Measurements from ENCODE around the gene ANKRD33B.

DNA sequence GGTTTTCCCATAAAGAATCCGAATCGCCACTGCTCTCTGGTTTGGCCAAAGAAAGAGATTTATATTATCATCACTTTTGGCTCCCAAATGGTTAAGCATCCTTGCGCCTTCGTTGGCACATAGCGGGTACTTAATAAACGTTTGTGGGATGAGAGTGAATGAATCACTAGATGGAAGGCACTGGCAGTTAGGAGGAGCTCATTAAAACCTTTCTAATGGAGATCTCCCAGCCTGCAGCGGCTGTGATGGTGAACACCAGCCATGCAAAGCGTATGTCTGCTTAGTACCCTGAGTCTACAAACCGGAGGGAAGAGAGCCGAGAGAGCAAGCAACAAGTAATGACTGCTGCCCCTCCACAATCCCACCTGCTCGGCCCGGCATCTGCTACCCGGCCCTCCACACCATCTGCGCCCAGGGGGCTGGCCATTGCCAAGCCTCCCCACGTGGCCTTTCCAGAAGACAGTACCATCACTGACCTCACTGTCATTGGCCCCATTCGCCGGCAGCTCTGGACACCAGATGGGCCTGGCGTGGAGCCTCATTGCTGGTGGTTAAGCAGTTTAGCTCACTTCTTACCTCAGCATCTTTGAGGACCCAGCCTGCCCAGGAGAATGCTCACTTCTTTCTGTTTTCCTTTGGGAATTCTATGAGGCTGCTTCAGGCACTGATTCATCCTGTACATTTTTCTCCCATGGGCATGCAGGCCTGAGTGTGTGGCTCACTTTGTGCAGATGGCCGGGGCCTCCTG is 39.3 kb upstream of the ANKRD33B start:
- TF ChIP-seq, protein P1, sequence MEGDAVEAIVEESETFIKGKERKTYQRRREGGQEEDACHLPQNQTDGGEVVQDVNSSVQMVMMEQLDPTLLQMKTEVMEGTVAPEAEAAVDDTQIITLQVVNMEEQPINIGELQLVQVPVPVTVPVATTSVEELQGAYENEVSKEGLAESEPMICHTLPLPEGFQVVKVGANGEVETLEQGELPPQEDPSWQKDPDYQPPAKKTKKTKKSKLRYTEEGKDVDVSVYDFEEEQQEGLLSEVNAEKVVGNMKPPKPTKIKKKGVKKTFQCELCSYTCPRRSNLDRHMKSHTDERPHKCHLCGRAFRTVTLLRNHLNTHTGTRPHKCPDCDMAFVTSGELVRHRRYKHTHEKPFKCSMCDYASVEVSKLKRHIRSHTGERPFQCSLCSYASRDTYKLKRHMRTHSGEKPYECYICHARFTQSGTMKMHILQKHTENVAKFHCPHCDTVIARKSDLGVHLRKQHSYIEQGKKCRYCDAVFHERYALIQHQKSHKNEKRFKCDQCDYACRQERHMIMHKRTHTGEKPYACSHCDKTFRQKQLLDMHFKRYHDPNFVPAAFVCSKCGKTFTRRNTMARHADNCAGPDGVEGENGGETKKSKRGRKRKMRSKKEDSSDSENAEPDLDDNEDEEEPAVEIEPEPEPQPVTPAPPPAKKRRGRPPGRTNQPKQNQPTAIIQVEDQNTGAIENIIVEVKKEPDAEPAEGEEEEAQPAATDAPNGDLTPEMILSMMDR (IDR thresholded peaks at IDR 0.05; ENCODE audit: poor library complexity), result no peak
- TF ChIP-seq EZH2 (IDR thresholded peaks at IDR 0.05; ENCODE audit: borderline replicate concordance) (no peak), EZH2phosphoT487 (IDR thresholded peaks at IDR 0.05; ENCODE audit: low read depth, severe bottlenecking, unreplicated experiment) (no peak)
